ENCODE data around the gene NAA35. TPM values are rescaled to one million over a fixed set of nuclear protein-coding genes. Genes with fewer than 3 reads are reported as not detected.

NAA35 gene
- total and polyA plus RNA-seq, 2 experiments from 2014 or later: 29.2 to 31.6 TPM

- no peak for TF ChIP-seq REST (IDR thresholded peaks at IDR 0.05; ENCODE audit: unreplicated experiment)
- no peak for TF ChIP-seq EZH2phosphoT487 (IDR thresholded peaks at IDR 0.05; ENCODE audit: unreplicated experiment)
- TF ChIP-seq NANOG (IDR thresholded peaks at IDR 0.05; ENCODE audit: borderline replicate concordance): no peak
- no peak for TF ChIP-seq ZNF114 (CRISPR knock-in tag; IDR thresholded peaks at IDR 0.05)
- no peak for TF ChIP-seq POLR2AphosphoS5 (IDR thresholded peaks at IDR 0.05; ENCODE audit: low read depth)
- no peak for TF ChIP-seq ETS1 (IDR thresholded peaks at IDR 0.05)
- TF ChIP-seq CTCF (conservative IDR thresholded peaks at IDR 0.05; ENCODE audit: low read depth in 2 of 2): no peak
- TF ChIP-seq JUNB (IDR thresholded peaks at IDR 0.05; ENCODE audit: unreplicated experiment): no peak
- no peak for TF ChIP-seq ZNF331 (CRISPR knock-in tag; IDR thresholded peaks at IDR 0.05; ENCODE audit: low read depth)
- TF ChIP-seq CREB1 (CRISPR knock-in tag; IDR thresholded peaks at IDR 0.05; ENCODE audit: low read depth): no peak
Measured at GRCh38 chr9:86005253-86005775, 64.4 kb downstream of the NAA35 start (continued).

GRCh38 chr9:86009133-86009532 lies 68.2 kb downstream of the NAA35 start:
- H3K27ac ChIP-seq (ENCODE audit: low read depth): no peak overlapping the region
- Mint-ChIP-seq H3K4me1 (no peaks in the 10 kb centered on the region), H3K36me3 (ENCODE audit: low read depth) (peaks cover 72% of the 10 kb centered on the region), H3K9me3 (peaks cover 16% of the 10 kb centered on the region; the same call in 2 of the 3 replicates), H3K4me3 (no peak overlapping the region), H3K27ac (no peak overlapping the region), H3K27me3 (ENCODE audit: insufficient read depth, low read depth, poor library complexity) (no peaks in the 10 kb centered on the region)
- ATAC-seq (no peak), DNase-seq (ENCODE audit: low spot score) (no peak)
- no peaks in the 10 kb centered on the region for H3K79me2 ChIP-seq (replicated peaks; ENCODE audit: insufficient read depth)
- H4K20me1 ChIP-seq (replicated peaks; ENCODE audit: insufficient read depth): no peaks in the 10 kb centered on the region
- no peak overlapping the region for H3K4me2 ChIP-seq
- no peaks in the 10 kb centered on the region for H3K27me3 ChIP-seq (ENCODE audit: insufficient read depth)
- H3K4me3 ChIP-seq: no peak overlapping the region
- H3K4me1 ChIP-seq (ENCODE audit: insufficient read depth): no peaks in the 10 kb centered on the region
- H3K9me2 ChIP-seq (ENCODE audit: insufficient read depth): no peaks in the 10 kb centered on the region
- no peaks in the 10 kb centered on the region for H3F3A ChIP-seq (replicated peaks; ENCODE audit: low read depth)
- H3K36me3 ChIP-seq (ENCODE audit: insufficient read depth): peaks cover 46% of the 10 kb centered on the region
- H2AFZ ChIP-seq: no peak overlapping the region
- TF ChIP-seq CREB1 (CRISPR knock-in tag; IDR thresholded peaks at IDR 0.05; ENCODE audit: low read depth) (no peak), CTCF (conservative IDR thresholded peaks at IDR 0.05; ENCODE audit: low read depth in 2 of 2) (no peak)

Measured in GM23338 (cell line).